ENCODE measurements around the gene C16orf96. TPM values are rescaled to one million over a fixed set of nuclear protein-coding genes. Genes with fewer than 3 reads are reported as not detected.

C16orf96 gene
- total and polyA plus RNA-seq, 2 experiments from 2014 or later, result 0.37 to 2.2 TPM

- Histone ChIP-seq H3F3A (replicated peaks; ENCODE audit: low read depth) (0 out of 2 replicates have a peak, but pooled peaks cover 7% of the 10 kb centered on the region), H3K4me1 (ENCODE audit: insufficient read depth) (0 out of 2 replicates have a peak, but pooled peaks cover 3% of the 10 kb centered on the region), H3K4me3 (no peak overlapping the region), H3K27me3 (ENCODE audit: insufficient read depth) (no peaks in the 10 kb centered on the region), H3K79me2 (replicated peaks; ENCODE audit: insufficient read depth) (no peaks in the 10 kb centered on the region), H3K27ac (ENCODE audit: low read depth) (no peak overlapping the region), H3K9me2 (ENCODE audit: insufficient read depth) (no peaks in the 10 kb centered on the region), H4K20me1 (replicated peaks; ENCODE audit: insufficient read depth) (peaks cover 6% of the 10 kb centered on the region), H3K36me3 (ENCODE audit: insufficient read depth) (no peaks in the 10 kb centered on the region), H2AFZ (no peak overlapping the region), H3K4me2 (no peak overlapping the region)
- H3K9me3 Mint-ChIP-seq, result no peaks in the 10 kb centered on the region
- no peak overlapping the region for H3K27ac Mint-ChIP-seq
- DNase-seq (ENCODE audit: low spot score), result no peak
- peaks cover 15% of the 10 kb centered on the region for H3K27me3 Mint-ChIP-seq (ENCODE audit: insufficient read depth, low read depth, poor library complexity)
- peaks cover 9% of the 10 kb centered on the region for H3K4me1 Mint-ChIP-seq
- ATAC-seq, result no peak
- no peak overlapping the region for H3K4me3 Mint-ChIP-seq
- peaks cover 39% of the 10 kb centered on the region for H3K36me3 Mint-ChIP-seq (ENCODE audit: low read depth)
- TF ChIP-seq, protein P1, sequence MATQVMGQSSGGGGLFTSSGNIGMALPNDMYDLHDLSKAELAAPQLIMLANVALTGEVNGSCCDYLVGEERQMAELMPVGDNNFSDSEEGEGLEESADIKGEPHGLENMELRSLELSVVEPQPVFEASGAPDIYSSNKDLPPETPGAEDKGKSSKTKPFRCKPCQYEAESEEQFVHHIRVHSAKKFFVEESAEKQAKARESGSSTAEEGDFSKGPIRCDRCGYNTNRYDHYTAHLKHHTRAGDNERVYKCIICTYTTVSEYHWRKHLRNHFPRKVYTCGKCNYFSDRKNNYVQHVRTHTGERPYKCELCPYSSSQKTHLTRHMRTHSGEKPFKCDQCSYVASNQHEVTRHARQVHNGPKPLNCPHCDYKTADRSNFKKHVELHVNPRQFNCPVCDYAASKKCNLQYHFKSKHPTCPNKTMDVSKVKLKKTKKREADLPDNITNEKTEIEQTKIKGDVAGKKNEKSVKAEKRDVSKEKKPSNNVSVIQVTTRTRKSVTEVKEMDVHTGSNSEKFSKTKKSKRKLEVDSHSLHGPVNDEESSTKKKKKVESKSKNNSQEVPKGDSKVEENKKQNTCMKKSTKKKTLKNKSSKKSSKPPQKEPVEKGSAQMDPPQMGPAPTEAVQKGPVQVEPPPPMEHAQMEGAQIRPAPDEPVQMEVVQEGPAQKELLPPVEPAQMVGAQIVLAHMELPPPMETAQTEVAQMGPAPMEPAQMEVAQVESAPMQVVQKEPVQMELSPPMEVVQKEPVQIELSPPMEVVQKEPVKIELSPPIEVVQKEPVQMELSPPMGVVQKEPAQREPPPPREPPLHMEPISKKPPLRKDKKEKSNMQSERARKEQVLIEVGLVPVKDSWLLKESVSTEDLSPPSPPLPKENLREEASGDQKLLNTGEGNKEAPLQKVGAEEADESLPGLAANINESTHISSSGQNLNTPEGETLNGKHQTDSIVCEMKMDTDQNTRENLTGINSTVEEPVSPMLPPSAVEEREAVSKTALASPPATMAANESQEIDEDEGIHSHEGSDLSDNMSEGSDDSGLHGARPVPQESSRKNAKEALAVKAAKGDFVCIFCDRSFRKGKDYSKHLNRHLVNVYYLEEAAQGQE (IDR thresholded peaks at IDR 0.05; ENCODE audit: unreplicated experiment), result no peak
- TF ChIP-seq ZNF114 (CRISPR knock-in tag; IDR thresholded peaks at IDR 0.05) (no peak), EZH2phosphoT487 (IDR thresholded peaks at IDR 0.05; ENCODE audit: unreplicated experiment) (no peak), NANOG (IDR thresholded peaks at IDR 0.05; ENCODE audit: borderline replicate concordance) (no peak), CREB1 (CRISPR knock-in tag; IDR thresholded peaks at IDR 0.05; ENCODE audit: low read depth) (no peak), POLR2AphosphoS5 (IDR thresholded peaks at IDR 0.05; ENCODE audit: low read depth) (no peak), JUNB (IDR thresholded peaks at IDR 0.05; ENCODE audit: unreplicated experiment) (no peak), ZNF462 (CRISPR knock-in tag; IDR thresholded peaks at IDR 0.05) (no peak)
- TF ChIP-seq, protein P2, sequence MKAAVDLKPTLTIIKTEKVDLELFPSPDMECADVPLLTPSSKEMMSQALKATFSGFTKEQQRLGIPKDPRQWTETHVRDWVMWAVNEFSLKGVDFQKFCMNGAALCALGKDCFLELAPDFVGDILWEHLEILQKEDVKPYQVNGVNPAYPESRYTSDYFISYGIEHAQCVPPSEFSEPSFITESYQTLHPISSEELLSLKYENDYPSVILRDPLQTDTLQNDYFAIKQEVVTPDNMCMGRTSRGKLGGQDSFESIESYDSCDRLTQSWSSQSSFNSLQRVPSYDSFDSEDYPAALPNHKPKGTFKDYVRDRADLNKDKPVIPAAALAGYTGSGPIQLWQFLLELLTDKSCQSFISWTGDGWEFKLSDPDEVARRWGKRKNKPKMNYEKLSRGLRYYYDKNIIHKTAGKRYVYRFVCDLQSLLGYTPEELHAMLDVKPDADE (IDR thresholded peaks at IDR 0.05), result no peak
Measured at GRCh38 chr16:4509420-4509819, 46.7 kb upstream of the C16orf96 start.

Measured in GM23338 (cell line).